ENCODE data around the gene GPC4. TPM values are rescaled to one million over a fixed set of nuclear protein-coding genes. Genes with fewer than 3 reads are reported as not detected.

Gene GPC4
- total RNA-seq, 1 experiment from 2014 or later: 1.2 TPM

DNA sequence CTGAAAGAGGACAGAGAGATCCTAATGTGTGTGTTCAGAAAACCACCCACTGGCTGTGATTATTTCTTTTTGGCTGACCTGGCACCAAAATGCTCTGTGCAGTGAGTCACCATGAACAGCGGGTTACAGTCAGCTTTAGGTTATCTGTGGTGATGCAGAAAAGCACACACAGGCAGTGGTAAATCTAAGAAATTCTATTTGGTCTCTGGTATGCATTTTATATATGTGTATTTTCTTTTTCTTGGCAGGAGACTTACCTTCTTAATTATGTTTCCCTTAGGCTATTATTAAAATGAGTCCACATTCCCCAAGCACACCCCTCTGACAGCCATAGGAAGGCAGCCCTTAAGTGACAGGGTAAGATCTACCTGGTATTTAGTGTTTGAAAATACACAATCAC lies 118.0 kb downstream of the GPC4 start:
- H3K4me1 ChIP-seq: no peaks in the 10 kb centered on the region
- no peak overlapping the region for H3K4me3 Mint-ChIP-seq (ENCODE audit: unreplicated experiment)
- POLR2A ChIA-PET: no interaction called here
- CTCF ChIA-PET: no interaction called here
- H3K27me3 ChIP-seq (replicated peaks; ENCODE audit: control insufficient read depth, insufficient read depth, low read length): no peaks in the 10 kb centered on the region
- TF ChIP-seq, protein P1, sequence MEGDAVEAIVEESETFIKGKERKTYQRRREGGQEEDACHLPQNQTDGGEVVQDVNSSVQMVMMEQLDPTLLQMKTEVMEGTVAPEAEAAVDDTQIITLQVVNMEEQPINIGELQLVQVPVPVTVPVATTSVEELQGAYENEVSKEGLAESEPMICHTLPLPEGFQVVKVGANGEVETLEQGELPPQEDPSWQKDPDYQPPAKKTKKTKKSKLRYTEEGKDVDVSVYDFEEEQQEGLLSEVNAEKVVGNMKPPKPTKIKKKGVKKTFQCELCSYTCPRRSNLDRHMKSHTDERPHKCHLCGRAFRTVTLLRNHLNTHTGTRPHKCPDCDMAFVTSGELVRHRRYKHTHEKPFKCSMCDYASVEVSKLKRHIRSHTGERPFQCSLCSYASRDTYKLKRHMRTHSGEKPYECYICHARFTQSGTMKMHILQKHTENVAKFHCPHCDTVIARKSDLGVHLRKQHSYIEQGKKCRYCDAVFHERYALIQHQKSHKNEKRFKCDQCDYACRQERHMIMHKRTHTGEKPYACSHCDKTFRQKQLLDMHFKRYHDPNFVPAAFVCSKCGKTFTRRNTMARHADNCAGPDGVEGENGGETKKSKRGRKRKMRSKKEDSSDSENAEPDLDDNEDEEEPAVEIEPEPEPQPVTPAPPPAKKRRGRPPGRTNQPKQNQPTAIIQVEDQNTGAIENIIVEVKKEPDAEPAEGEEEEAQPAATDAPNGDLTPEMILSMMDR (IDR thresholded peaks at IDR 0.05; ENCODE audit: insufficient read depth in 1 of 2, low read depth in 1 of 2, low read length in 1 of 2, severe bottlenecking in 1 of 2, unreplicated experiment in 1 of 2): no peak
- H3K4me3 ChIP-seq (ENCODE audit: low read depth, low read length): no peak overlapping the region
- H3K4me1 Mint-ChIP-seq (ENCODE audit: low read depth, unreplicated experiment): no peaks in the 10 kb centered on the region
- H3K27ac Mint-ChIP-seq (ENCODE audit: unreplicated experiment): no peak overlapping the region
- H3K27me3 Mint-ChIP-seq (ENCODE audit: insufficient read depth, unreplicated experiment): no peaks in the 10 kb centered on the region
- H3K9me3 Mint-ChIP-seq (ENCODE audit: unreplicated experiment): no peaks in the 10 kb centered on the region
- BruUV-seq (replicated peaks): no TSS peak
- H3K36me3 ChIP-seq (ENCODE audit: control insufficient read depth, insufficient read depth, low read length): no peaks in the 10 kb centered on the region
- no peaks in the 10 kb centered on the region for H3K9me3 ChIP-seq
- no peaks in the 10 kb centered on the region for H3K36me3 Mint-ChIP-seq (ENCODE audit: insufficient read depth, unreplicated experiment)
- intact Hi-C loops (cut with micrococcal nuclease; ENCODE audit: unreplicated experiment): no loop called here
- no peak for DNase-seq

DNA sequence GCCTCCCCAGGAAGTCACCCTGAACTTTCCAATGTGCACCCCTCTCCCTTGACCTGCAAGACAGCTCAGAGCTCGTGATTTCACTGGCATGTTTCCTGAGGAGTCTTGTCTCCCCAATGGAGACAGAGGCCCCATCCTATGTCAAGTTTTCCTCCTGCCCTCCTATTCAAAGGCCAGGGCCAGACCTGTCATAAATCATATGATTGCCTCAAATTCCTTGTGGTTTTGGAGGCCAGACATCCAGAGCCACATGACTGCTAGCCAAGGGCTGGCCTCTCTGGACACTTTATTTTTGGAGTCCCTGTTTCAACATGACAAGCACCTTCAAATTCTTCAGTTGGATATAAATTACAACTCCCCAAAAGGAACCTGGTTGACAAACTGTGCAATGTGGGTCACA lies 121.2 kb downstream of the GPC4 start:
- Histone ChIP-seq H3K4me1 (no peaks in the 10 kb centered on the region), H3K27me3 (replicated peaks; ENCODE audit: control insufficient read depth, insufficient read depth, low read length) (no peaks in the 10 kb centered on the region), H3K4me3 (ENCODE audit: low read depth, low read length) (no peak overlapping the region), H3K9me3 (no peaks in the 10 kb centered on the region), H3K36me3 (ENCODE audit: control insufficient read depth, insufficient read depth, low read length) (no peaks in the 10 kb centered on the region)
- ChIA-PET CTCF (interaction anchor here (0.5 kb wide), 1 partner anchor 88 kb away, joined by 9 read pairs; no protein-coding TSS in a partner anchor), POLR2A (no interaction called here)
- DNase-seq: no peak
- BruUV-seq (replicated peaks): no TSS peak
- Mint-ChIP-seq H3K4me3 (ENCODE audit: unreplicated experiment) (no peak overlapping the region), H3K4me1 (ENCODE audit: low read depth, unreplicated experiment) (no peaks in the 10 kb centered on the region), H3K27me3 (ENCODE audit: insufficient read depth, unreplicated experiment) (no peaks in the 10 kb centered on the region), H3K27ac (ENCODE audit: unreplicated experiment) (no peak overlapping the region), H3K36me3 (ENCODE audit: insufficient read depth, unreplicated experiment) (no peaks in the 10 kb centered on the region), H3K9me3 (ENCODE audit: unreplicated experiment) (no peaks in the 10 kb centered on the region)
- intact Hi-C loops (cut with micrococcal nuclease; ENCODE audit: unreplicated experiment): no loop called here
- TF ChIP-seq, protein P1 (IDR thresholded peaks at IDR 0.05; ENCODE audit: insufficient read depth in 1 of 2, low read depth in 1 of 2, low read length in 1 of 2, severe bottlenecking in 1 of 2, unreplicated experiment in 1 of 2): no peak

DNA sequence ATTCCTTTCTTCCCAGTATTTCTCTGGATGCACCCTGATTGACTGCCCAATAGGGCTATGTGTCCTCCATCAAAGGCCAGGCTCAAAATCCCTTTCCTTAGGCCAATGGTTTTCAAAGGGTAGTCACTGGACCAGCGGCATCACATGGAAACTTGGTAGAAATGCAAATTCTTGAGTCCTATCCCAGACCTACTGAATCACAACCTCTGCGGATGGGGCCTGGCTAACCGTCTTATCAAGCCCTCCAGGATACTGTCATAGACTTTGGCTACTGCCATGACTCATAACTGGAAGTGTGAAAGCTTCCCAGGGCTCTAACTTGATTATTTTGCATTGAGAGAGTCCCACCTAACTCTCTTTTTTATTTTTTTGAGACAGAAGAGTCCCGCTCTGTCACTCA lies 125.2 kb downstream of the GPC4 start:
- no TSS peak for BruUV-seq (replicated peaks)
- H3K9me3 ChIP-seq: no peaks in the 10 kb centered on the region
- H3K36me3 ChIP-seq (ENCODE audit: control insufficient read depth, insufficient read depth, low read length): no peaks in the 10 kb centered on the region
- intact Hi-C loops (cut with micrococcal nuclease; ENCODE audit: unreplicated experiment): no loop called here
- H3K27ac Mint-ChIP-seq (ENCODE audit: unreplicated experiment): no peak overlapping the region
- H3K27me3 ChIP-seq (replicated peaks; ENCODE audit: control insufficient read depth, insufficient read depth, low read length): no peaks in the 10 kb centered on the region
- no peak overlapping the region for H3K4me3 ChIP-seq (ENCODE audit: low read depth, low read length)
- no peak for DNase-seq
- H3K27me3 Mint-ChIP-seq (ENCODE audit: insufficient read depth, unreplicated experiment): no peaks in the 10 kb centered on the region
- POLR2A ChIA-PET: no interaction called here
- H3K4me1 ChIP-seq: no peaks in the 10 kb centered on the region
- H3K36me3 Mint-ChIP-seq (ENCODE audit: insufficient read depth, unreplicated experiment): no peaks in the 10 kb centered on the region
- CTCF ChIA-PET: no interaction called here
- no peaks in the 10 kb centered on the region for H3K9me3 Mint-ChIP-seq (ENCODE audit: unreplicated experiment)
- no peaks in the 10 kb centered on the region for H3K4me1 Mint-ChIP-seq (ENCODE audit: low read depth, unreplicated experiment)
- no peak overlapping the region for H3K4me3 Mint-ChIP-seq (ENCODE audit: unreplicated experiment)
- TF ChIP-seq, protein P1 (IDR thresholded peaks at IDR 0.05; ENCODE audit: insufficient read depth in 1 of 2, low read depth in 1 of 2, low read length in 1 of 2, severe bottlenecking in 1 of 2, unreplicated experiment in 1 of 2): no peak
